ENCODE measurements around the gene FAM171A1. TPM values are rescaled to one million over a fixed set of nuclear protein-coding genes. Genes with fewer than 3 reads are reported as not detected.

Gene FAM171A1
- total RNA-seq, 1 experiment from 2014 or later, result 1.0 TPM

DNA sequence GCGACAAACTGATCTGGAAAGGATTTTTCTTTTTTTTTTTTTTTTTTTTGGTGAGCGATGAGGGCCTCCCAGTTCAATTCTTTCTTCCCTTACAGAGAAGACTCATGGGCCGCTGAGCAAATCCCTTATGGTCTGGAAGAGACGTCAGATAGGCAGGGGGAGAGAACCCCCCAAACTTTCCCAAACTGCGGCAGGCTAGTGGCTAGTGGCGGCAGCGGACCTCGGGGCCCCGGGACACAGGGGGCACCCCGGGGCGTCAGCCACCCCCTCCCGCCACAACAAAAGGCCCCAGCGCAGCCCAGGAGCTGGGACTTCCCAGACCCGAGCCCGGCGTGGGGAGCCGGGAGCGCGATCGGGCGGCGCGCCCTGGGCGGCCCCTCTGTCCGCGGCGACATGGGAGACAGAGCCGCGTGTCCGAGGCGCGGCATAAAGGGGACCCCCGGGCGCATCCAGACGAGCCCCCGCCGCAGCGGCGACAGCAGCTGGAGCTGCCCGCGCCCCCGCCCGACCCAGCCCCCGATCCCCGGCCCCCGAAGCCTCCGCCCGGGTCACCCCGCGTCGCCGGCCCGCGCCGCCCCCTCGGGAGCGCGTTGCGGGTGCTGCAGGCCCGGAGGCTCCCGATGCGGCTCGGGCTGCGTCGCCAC lies 755 bp downstream of the FAM171A1 start:
- TF ChIP-seq, protein P1, sequence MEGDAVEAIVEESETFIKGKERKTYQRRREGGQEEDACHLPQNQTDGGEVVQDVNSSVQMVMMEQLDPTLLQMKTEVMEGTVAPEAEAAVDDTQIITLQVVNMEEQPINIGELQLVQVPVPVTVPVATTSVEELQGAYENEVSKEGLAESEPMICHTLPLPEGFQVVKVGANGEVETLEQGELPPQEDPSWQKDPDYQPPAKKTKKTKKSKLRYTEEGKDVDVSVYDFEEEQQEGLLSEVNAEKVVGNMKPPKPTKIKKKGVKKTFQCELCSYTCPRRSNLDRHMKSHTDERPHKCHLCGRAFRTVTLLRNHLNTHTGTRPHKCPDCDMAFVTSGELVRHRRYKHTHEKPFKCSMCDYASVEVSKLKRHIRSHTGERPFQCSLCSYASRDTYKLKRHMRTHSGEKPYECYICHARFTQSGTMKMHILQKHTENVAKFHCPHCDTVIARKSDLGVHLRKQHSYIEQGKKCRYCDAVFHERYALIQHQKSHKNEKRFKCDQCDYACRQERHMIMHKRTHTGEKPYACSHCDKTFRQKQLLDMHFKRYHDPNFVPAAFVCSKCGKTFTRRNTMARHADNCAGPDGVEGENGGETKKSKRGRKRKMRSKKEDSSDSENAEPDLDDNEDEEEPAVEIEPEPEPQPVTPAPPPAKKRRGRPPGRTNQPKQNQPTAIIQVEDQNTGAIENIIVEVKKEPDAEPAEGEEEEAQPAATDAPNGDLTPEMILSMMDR (IDR thresholded peaks at IDR 0.05; ENCODE audit: unreplicated experiment), result no peak
- Mint-ChIP-seq H3K4me3 (ENCODE audit: low read depth, unreplicated experiment) (peak overlapping the region; percentile 46), H3K9me3 (ENCODE audit: low read depth, unreplicated experiment) (no peaks in the 10 kb centered on the region), H3K27ac (ENCODE audit: unreplicated experiment) (no peak overlapping the region), H3K27me3 (ENCODE audit: unreplicated experiment) (peaks cover 82% of the 10 kb centered on the region), H3K36me3 (ENCODE audit: insufficient read depth, unreplicated experiment) (no peaks in the 10 kb centered on the region), H3K4me1 (ENCODE audit: low read depth, unreplicated experiment) (no peaks in the 10 kb centered on the region)
- CTCF ChIA-PET, result interaction anchor here (0.6 kb wide), 1 partner anchor 25 kb away, joined by 4 read pairs; no protein-coding TSS in a partner anchor
- intact Hi-C loops (cut with micrococcal nuclease; ENCODE audit: unreplicated experiment), result loop anchor here (2.0 kb wide), 1 partner anchor 160 kb away; no protein-coding TSS in a partner anchor
- DNase-seq, result no peak
- no TSS peak for BruUV-seq (replicated peaks)

- CTCF ChIA-PET, result no interaction called here
- Mint-ChIP-seq H3K27ac (ENCODE audit: unreplicated experiment) (no peak overlapping the region), H3K36me3 (ENCODE audit: insufficient read depth, unreplicated experiment) (no peaks in the 10 kb centered on the region), H3K4me3 (ENCODE audit: low read depth, unreplicated experiment) (peak overlapping the region; percentile 46), H3K27me3 (ENCODE audit: unreplicated experiment) (peaks cover 84% of the 10 kb centered on the region), H3K9me3 (ENCODE audit: low read depth, unreplicated experiment) (peaks cover 3% of the 10 kb centered on the region), H3K4me1 (ENCODE audit: low read depth, unreplicated experiment) (no peaks in the 10 kb centered on the region)
- TF ChIP-seq, protein P1 (IDR thresholded peaks at IDR 0.05; ENCODE audit: unreplicated experiment), result no peak
- no peak for DNase-seq
- intact Hi-C loops (cut with micrococcal nuclease; ENCODE audit: unreplicated experiment), result loop anchor here (2.0 kb wide), 1 partner anchor 159 kb away; no protein-coding TSS in a partner anchor
- BruUV-seq (replicated peaks), result no TSS peak
Measured at GRCh38 chr10:15369256-15370211, 1.6 kb downstream of the FAM171A1 start.

DNA sequence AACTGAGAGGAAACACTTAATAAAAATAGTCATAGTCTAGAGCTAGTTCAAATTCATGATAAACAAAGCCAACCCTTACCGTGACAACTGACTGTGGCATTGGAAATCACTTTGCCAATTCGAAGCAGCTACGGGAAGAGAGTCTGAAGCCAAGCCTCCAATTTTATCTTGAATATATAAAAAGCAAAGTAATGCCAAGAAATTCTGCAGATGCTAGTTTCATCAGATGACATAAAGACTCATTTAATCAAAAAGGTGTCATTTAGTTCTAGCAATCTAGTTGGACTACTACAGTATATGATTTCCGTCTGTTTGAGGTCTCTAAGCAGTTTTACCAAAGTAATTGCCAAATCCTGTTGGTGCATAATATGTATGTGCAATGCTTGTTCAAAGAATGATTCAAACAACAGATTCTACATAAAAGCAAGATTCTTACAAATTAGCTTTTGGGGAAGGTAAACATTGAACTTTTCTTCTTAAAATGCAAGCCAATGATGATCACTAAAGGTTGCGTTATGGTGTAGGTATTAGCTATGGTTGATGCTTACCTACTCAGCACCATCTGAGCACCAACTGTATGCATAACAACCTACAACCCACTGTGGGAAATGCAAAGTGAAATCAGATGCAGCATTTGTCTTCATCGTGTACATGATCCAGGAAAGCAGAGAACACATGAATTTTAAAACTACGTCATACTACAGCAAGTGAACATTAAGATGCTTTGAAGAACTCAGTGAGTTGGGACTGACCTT lies 2.8 kb downstream of the FAM171A1 start:
- Mint-ChIP-seq H3K27me3 (ENCODE audit: unreplicated experiment) (peaks cover 84% of the 10 kb centered on the region), H3K36me3 (ENCODE audit: insufficient read depth, unreplicated experiment) (no peaks in the 10 kb centered on the region), H3K4me3 (ENCODE audit: low read depth, unreplicated experiment) (no peak overlapping the region), H3K27ac (ENCODE audit: unreplicated experiment) (no peak overlapping the region), H3K9me3 (ENCODE audit: low read depth, unreplicated experiment) (peaks cover 3% of the 10 kb centered on the region), H3K4me1 (ENCODE audit: low read depth, unreplicated experiment) (no peaks in the 10 kb centered on the region)
- no TSS peak for BruUV-seq (replicated peaks)
- intact Hi-C loops (cut with micrococcal nuclease; ENCODE audit: unreplicated experiment), result no loop called here
- TF ChIP-seq, protein P1 (IDR thresholded peaks at IDR 0.05; ENCODE audit: unreplicated experiment), result no peak
- no peak for DNase-seq
- CTCF ChIA-PET, result no interaction called here

All from Calu3 (cell line).